ENCODE measurements around the gene GAS7. TPM values are rescaled to one million over a fixed set of nuclear protein-coding genes. Genes with fewer than 3 reads are reported as not detected.

The GAS7 gene
- total RNA-seq, 4 donors from 2014 or later = 24.7 to 43.3 (median 38.4) TPM

GRCh38 chr17:10081571-10082169, 116.7 kb downstream of the GAS7 start:
- TF ChIP-seq CTCF (IDR thresholded peaks at IDR 0.05; ENCODE audit: low read depth) = no peak

- no peak for TF ChIP-seq CTCF (IDR thresholded peaks at IDR 0.05; ENCODE audit: low read depth)
Measured at GRCh38 chr17:10077561-10078299, 120.7 kb downstream of the GAS7 start.

- no peak for TF ChIP-seq CTCF (IDR thresholded peaks at IDR 0.05; ENCODE audit: low read depth)
Measured at GRCh38 chr17:10075919-10076318, 122.5 kb downstream of the GAS7 start.

- TF ChIP-seq CTCF (IDR thresholded peaks at IDR 0.05; ENCODE audit: low read depth) = no peak
Measured at GRCh38 chr17:10073941-10074340, 124.5 kb downstream of the GAS7 start.

- no peak for TF ChIP-seq CTCF (IDR thresholded peaks at IDR 0.05; ENCODE audit: low read depth)
Measured at GRCh38 chr17:10072556-10073425, 125.6 kb downstream of the GAS7 start.

- TF ChIP-seq CTCF (IDR thresholded peaks at IDR 0.05; ENCODE audit: low read depth) = no peak
Measured at GRCh38 chr17:10072086-10072485, 126.3 kb downstream of the GAS7 start.

GRCh38 chr17:10071141-10071540, 127.3 kb downstream of the GAS7 start:
- no peak for TF ChIP-seq CTCF (IDR thresholded peaks at IDR 0.05; ENCODE audit: low read depth)

All from subcutaneous adipose tissue (tissue), 4 donors.